Thoracic aorta endothelial cell (primary cell): ENCODE data around the gene PACRGL. TPM values are rescaled to one million over a fixed set of nuclear protein-coding genes. Genes with fewer than 3 reads are reported as not detected.

Experiments
- total RNA-seq: library from RNA; depleted of rRNA; stranded (reverse); fragments of >200 nt; gene quantifications from 2 replicates; pipeline ENCODE4 v1.2.3, GENCODE V29; 2012

The PACRGL gene
- 27.0 and 28.2 TPM in 2 replicates for total RNA-seq

DNA sequence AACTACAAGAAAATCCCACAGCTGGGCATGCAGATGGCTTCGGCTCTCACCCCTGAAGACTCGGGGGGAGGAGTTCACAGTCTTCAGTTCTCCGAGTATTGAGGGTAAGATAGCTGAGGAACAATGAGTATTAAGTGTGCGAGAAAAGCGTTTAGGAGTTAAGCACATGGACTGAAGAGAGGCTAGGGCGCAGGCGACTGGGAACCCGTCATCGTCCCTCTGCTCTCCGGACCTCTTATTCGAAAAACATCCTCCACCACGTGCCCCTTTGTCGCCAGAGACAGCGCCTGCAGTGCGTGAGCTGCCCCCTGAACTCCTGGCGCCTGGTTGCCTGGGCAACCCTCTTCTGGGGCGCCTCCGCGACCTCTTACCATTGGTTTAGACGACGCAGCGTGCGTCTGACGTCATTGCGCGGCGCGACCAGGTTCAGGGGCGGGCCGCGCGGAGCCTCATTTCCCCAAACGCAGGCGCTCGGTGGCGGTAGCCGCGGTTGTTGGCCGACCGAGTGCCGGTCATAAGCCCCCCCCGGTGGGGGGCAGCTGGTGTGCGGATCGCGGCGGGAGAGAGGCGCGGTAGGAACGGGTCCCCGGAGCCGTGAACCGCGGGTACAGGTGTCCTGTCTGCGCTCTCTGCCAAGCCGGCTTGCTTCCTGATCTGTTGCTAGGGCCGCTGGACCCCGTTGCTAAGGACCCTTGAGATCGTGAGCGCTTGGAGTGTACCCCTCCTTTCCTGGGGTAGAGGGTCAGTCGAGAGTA, at the start of gene PACRGL:
PACRGL (plus strand) TSS at position 452 of the 755 bp plus-strand sequence. CDS start 4,024 bp downstream, outside the sequence.

